A375 (cell line): Measurements from ENCODE around the gene FLG2. TPM values are rescaled to one million over a fixed set of nuclear protein-coding genes. Genes with fewer than 3 reads are reported as not detected.

Experiments used
- small RNA-seq: library from RNA; depleted of rRNA; stranded (forward); fragments of <200 nt; gene quantifications from one replicate; pipeline ENCODE3, GENCODE V24; 2014
- total RNA-seq: library from RNA; depleted of rRNA; stranded (reverse); fragments of >200 nt; shearing (Covaris generic); gene quantifications from 2 replicates; pipeline ENCODE4 v1.2.3, GENCODE V29; 2014; rRNA removed

FLG2 gene
- total RNA-seq: not detected in 2 replicates

GRCh38 chr1:152359906-152360305 lies at the start of gene FLG2:
Gene FLG2, minus strand, starts transcription at chr1:152360006. Its CDS starts 1,122 bp downstream, at chr1:152358884.

GRCh38 chr1:152325111-152325510 lies 34.7 kb downstream of the FLG2 start, which contains the start of gene FLG:
Gene FLG, minus strand, starts transcription at chr1:152325239. Its CDS starts 9,783 bp downstream, at chr1:152315456.

Small RNA genes within 50 kb of the gene (small RNA-seq; reads per million reads assigned to genes)
- gene HMGN3P1: not detected

Other genes starting within 250 kb of the FLG2 start
- gene TCHH, start 244.6 kb downstream of the FLG2 start, total RNA-seq: 0.27 and 0.38 TPM in 2 replicates
- not detected in 2 replicates for gene RPTN, start 200.8 kb downstream of the FLG2 start, total RNA-seq
- gene HRNR, start 135.8 kb downstream of the FLG2 start, total RNA-seq: 0.03 TPM in 1 of 2 replicates, not detected in the other
- 2.4 and 3.4 TPM in 2 replicates for gene FLG, start 34.8 kb downstream of the FLG2 start, total RNA-seq
- gene CRNN, start 54.3 kb upstream of the FLG2 start, total RNA-seq: not detected in 2 replicates
- not detected in 2 replicates for gene LCE5A, start 150.8 kb upstream of the FLG2 start, total RNA-seq
- gene CRCT1, start 154.5 kb upstream of the FLG2 start, total RNA-seq: not detected in 2 replicates
- gene LCE3E, start 206.8 kb upstream of the FLG2 start, total RNA-seq: not detected in 2 replicates
- gene LCE3D, start 220.5 kb upstream of the FLG2 start, total RNA-seq: not detected in 2 replicates
- gene LCE3C, start 240.2 kb upstream of the FLG2 start, total RNA-seq: not detected in 2 replicates